Prostate gland (tissue), 2 donors: Measurements from ENCODE around the gene TRAPPC3. TPM values are rescaled to one million over a fixed set of nuclear protein-coding genes. Genes with fewer than 3 reads are reported as not detected.

Source experiments
- DNase-seq: peaks from one replicate; pipeline ENCODE4 v3.0.0-alpha.2; 2019; ENCODE audit warnings: low spot score
- H3K27ac ChIP-seq, 2 donors: fragments of 200-600 bp; sonication (generic); 2 replicates each; pipeline ENCODE4 v1.5.1; 2017 to 2019
- H3K27me3 ChIP-seq: fragments of 200-600 bp; sonication (generic); replicated peaks from 2 replicates; pipeline ENCODE4 v1.5.1; 2019; ENCODE audit not compliant: insufficient read depth
- H3K36me3 ChIP-seq, 2 donors: fragments of 200-600 bp; sonication (generic); 1 replicate in 1 of 2; 2 replicates in 1 of 2; pipeline versions ENCODE4 v1.5.1 to v1.8.1; 2017 to 2019
- H3K4me1 ChIP-seq: fragments of 200-600 bp; sonication (generic); replicated peaks from 2 replicates; pipeline ENCODE4 v1.5.1; 2019
- H3K4me3 ChIP-seq, 2 donors: fragments of 200-600 bp; sonication (generic); 2 replicates each; pipeline ENCODE4 v1.5.1; 2017 to 2019
- H3K9me3 ChIP-seq: fragments of 200-600 bp; sonication (generic); 2 replicates; pipeline ENCODE4 v1.5.1; 2017
- POLR2A ChIP-seq: fragments of 450-650 bp; IDR thresholded peaks from one replicate; pipeline ENCODE4 v1.6.1; 2016; ENCODE audit warnings: antibody characterized with exemption, mild to moderate bottlenecking
- POLR2AphosphoS5 ChIP-seq: sonication (generic); formaldehyde crosslinking; IDR thresholded peaks from one replicate; pipeline ENCODE4 v1.6.1; 2017; ENCODE audit warnings: antibody characterized with exemption
- WGBS: methylation state at CpG from one replicate; pipeline ENCODE4 v1.1.5; 2018; 5-methylcytosine and 5-hydroxymethylcytosine counted together
- intact Hi-C: fragments of 100-400 bp; cut with DNase I; formaldehyde crosslinking; loops from one replicate; pipeline ENCODE4 v1.14.2; 2022
- total RNA-seq, 2 donors: library from RNA; depleted of rRNA; stranded (reverse); fragments of >200 nt; gene quantifications; one replicate each; pipeline ENCODE4 v1.1.0, GENCODE V29; 2016
- TF ChIP-seq, protein P1 (sequence below), 4 experiments: fragments of 200-600 bp in 2 of 4; fragments of 450-650 bp in 2 of 4; sonication (generic) in 2 of 4; IDR thresholded peaks; 1 replicate in 3 of 4; 2 replicates in 1 of 4; pipeline ENCODE4 v1.5.1; 2016 to 2019; ENCODE audit warnings: antibody characterized with exemption in 4 of 4, mild to moderate bottlenecking in 2 of 4, moderate library complexity in 2 of 4

The TRAPPC3 gene
- total RNA-seq, 2 donors from 2014 or later = 90.0 to 92.5 TPM

DNA sequence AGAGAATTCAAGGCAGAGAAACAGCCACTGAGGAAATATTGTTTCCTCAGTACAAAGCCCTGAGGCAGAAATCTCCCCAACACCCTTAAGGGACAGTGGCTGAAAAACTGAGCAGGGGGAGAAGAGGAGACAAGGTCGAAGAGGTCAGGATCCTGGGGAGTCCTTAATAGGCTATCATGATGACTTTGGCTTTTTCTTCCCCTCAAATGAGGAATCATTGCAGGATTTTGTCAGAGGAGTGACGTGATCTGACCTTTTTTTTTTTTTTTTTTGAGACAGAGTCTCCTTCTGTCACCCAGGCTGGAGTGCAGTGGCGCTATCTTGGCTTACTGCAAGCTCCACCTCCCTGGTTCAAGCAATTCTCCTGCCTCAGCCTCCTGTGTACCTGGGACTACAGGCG lies 16.9 kb upstream of the TRAPPC3 start:
- peak overlapping the region in 1 of 2 donors; percentile 34 for H3K27ac ChIP-seq
- H3K36me3 ChIP-seq = no peaks in the 10 kb centered on the region
- no peaks in the 10 kb centered on the region for H3K9me3 ChIP-seq
- H3K27me3 ChIP-seq = no peaks in the 10 kb centered on the region
- DNase-seq = no peak
- peaks cover 27% of the 10 kb centered on the region for H3K4me1 ChIP-seq
- intact Hi-C loops = no loop called here
- H3K4me3 ChIP-seq = no peak overlapping the region
- TF ChIP-seq, protein P1, sequence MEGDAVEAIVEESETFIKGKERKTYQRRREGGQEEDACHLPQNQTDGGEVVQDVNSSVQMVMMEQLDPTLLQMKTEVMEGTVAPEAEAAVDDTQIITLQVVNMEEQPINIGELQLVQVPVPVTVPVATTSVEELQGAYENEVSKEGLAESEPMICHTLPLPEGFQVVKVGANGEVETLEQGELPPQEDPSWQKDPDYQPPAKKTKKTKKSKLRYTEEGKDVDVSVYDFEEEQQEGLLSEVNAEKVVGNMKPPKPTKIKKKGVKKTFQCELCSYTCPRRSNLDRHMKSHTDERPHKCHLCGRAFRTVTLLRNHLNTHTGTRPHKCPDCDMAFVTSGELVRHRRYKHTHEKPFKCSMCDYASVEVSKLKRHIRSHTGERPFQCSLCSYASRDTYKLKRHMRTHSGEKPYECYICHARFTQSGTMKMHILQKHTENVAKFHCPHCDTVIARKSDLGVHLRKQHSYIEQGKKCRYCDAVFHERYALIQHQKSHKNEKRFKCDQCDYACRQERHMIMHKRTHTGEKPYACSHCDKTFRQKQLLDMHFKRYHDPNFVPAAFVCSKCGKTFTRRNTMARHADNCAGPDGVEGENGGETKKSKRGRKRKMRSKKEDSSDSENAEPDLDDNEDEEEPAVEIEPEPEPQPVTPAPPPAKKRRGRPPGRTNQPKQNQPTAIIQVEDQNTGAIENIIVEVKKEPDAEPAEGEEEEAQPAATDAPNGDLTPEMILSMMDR (IDR thresholded peaks at IDR 0.05) = no peak
- TF ChIP-seq POLR2A (no peak), POLR2AphosphoS5 (no peak)
- WGBS = 63% methylated on average over 4 of the region's 4 CpGs

DNA sequence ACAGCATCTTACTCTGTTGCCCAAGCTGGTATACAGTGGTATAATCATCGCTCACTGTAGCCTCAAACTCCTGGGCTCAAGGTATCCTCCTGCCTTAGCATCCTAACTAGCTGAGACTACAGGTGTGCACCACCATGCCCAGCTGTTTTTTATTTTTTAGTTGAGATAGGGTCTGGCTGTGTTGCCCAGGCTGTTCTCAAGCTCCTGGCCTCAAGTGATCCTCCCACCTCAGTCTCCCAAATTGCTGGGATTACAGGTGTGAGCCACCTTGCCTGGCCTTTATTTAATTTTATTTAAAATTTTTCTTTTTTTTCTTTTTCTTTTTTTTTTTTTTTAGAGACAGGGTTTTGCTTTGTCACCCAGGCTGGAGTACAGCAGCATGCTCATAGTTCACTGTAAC lies 15.9 kb upstream of the TRAPPC3 start:
- TF ChIP-seq, protein P1 (IDR thresholded peaks at IDR 0.05) = no peak
- no peak for TF ChIP-seq POLR2AphosphoS5
- no peak for TF ChIP-seq POLR2A
- 92% methylated on average over 1 of the region's 1 CpG for WGBS
- Histone ChIP-seq H3K27me3 (no peaks in the 10 kb centered on the region), H3K9me3 (no peaks in the 10 kb centered on the region), H3K27ac (peak overlapping the region; percentile 85 to 100), H3K4me1 (peaks cover 37% of the 10 kb centered on the region), H3K4me3 (no peak overlapping the region), H3K36me3 (no peaks in the 10 kb centered on the region)
- intact Hi-C loops = no loop called here
- no peak for DNase-seq

DNA sequence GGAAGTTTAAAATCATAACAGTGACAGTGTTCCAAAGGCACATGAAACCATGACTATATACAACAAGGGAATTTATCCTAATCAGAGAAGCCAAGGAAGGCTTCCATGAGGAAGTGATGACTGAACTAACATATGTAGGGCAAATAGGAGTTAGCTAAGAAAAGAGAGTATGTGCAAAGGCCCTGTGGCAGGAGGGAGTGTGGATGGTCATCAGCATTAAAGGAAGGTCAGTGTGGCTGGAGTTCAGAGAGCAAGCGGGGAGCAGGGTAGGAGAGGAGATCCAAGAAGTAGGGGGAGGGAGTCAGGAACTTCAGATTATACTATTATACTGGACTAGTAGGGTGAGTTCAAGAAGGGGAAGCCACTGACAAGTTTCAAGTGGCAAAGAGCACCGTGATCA lies 15.1 kb upstream of the TRAPPC3 start:
- 92% methylated on average over 2 of the region's 2 CpGs for WGBS
- TF ChIP-seq POLR2A (no peak), POLR2AphosphoS5 (no peak)
- TF ChIP-seq, protein P1 (IDR thresholded peaks at IDR 0.05) = no peak
- Histone ChIP-seq H3K27me3 (no peaks in the 10 kb centered on the region), H3K36me3 (no peaks in the 10 kb centered on the region), H3K4me1 (peaks cover 44% of the 10 kb centered on the region), H3K27ac (peak overlapping the region; percentile 85 to 100), H3K9me3 (no peaks in the 10 kb centered on the region), H3K4me3 (no peak overlapping the region)
- intact Hi-C loops = no loop called here
- DNase-seq = no peak

DNA sequence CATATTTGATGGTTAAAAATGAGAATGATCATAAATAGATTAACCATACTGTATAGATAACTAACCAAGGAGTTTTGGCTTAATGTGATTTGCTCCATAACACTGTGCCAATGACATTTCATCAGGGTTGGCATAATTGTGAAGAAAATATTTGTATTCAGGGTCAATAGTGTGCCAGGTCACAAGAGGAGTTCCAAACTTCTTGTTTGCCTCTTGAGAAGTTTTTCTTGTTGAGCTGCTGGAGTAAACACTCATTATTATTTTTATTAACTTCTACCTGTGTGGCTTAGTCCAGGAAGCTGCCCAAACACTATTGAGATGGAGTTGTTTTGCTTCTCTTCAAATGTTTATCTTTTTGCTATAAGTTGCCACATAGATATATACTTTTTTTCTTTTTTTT lies 14.1 kb upstream of the TRAPPC3 start:
- TF ChIP-seq POLR2A (no peak), POLR2AphosphoS5 (peak; percentile 90)
- TF ChIP-seq, protein P1 (IDR thresholded peaks at IDR 0.05) = no peak
- Histone ChIP-seq H3K4me1 (peaks cover 54% of the 10 kb centered on the region), H3K27ac (peak overlapping the region; percentile 85 to 100), H3K36me3 (no peaks in the 10 kb centered on the region), H3K27me3 (no peaks in the 10 kb centered on the region), H3K9me3 (no peaks in the 10 kb centered on the region), H3K4me3 (no peak overlapping the region)
- intact Hi-C loops = no loop called here
- no peak for DNase-seq

DNA sequence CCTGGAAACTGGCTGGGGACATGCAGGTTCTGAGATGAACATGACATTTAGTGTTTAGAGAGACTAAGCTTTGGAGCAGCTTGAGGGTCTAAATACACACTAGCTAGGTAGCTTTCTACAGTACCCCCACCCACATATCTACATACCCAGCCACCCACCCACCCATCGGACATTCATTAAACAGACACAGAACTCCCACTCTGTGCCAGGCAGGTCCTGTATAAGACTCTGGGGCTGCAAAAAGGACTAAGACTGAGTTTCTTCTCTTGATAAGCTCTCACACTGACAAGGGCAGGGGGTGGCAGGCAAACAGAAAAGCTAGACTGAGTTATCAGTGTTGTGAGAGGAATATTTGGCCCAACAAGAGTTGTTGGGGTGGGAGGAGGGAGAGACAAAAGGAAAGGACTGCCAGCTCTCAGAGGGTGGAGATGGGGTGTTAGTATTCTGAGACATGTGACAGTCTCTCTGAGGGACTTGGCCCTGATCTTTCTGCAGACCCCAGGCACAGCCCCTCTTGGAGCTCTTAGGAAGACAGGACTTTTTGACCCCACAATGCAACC lies 13.5 kb upstream of the TRAPPC3 start:
- Histone ChIP-seq H3K27me3 (no peaks in the 10 kb centered on the region), H3K9me3 (no peaks in the 10 kb centered on the region), H3K4me3 (no peak overlapping the region), H3K36me3 (no peaks in the 10 kb centered on the region), H3K4me1 (peaks cover 61% of the 10 kb centered on the region), H3K27ac (peak overlapping the region; percentile 85 to 100)
- intact Hi-C loops = no loop called here
- no peak for DNase-seq
- TF ChIP-seq, protein P1 (IDR thresholded peaks at IDR 0.05) = no peak
- TF ChIP-seq POLR2AphosphoS5 (no peak), POLR2A (no peak)
- 67% methylated on average over 1 of the region's 1 CpG for WGBS
